GM18907 (cell line): ENCODE measurements around the gene CHMP1A.
"Not testable (repeated sequence)": the region's sequence is repeated elsewhere in the genome, so short reads cannot be mapped to it uniquely, and the experiment has no call there.

Experiments used
- ATAC-seq: cut with Tn5 transposase; IDR thresholded peaks from one replicate; pipeline ENCODE4 v1.9.1; 2021; ENCODE audit warnings: mild to moderate bottlenecking, moderate library complexity; ENCODE audit not compliant: unreplicated experiment

CHMP1A gene

GRCh38 chr16:89661215-89661614 lies 3.7 kb upstream of the CHMP1A start:
- ATAC-seq, result no peak

GRCh38 chr16:89660146-89660545 lies 2.6 kb upstream of the CHMP1A start:
- no peak for ATAC-seq

- no peak for ATAC-seq
These were observed 842 bp upstream of the CHMP1A start for GRCh38 chr16:89658221-89658879.

DNA sequence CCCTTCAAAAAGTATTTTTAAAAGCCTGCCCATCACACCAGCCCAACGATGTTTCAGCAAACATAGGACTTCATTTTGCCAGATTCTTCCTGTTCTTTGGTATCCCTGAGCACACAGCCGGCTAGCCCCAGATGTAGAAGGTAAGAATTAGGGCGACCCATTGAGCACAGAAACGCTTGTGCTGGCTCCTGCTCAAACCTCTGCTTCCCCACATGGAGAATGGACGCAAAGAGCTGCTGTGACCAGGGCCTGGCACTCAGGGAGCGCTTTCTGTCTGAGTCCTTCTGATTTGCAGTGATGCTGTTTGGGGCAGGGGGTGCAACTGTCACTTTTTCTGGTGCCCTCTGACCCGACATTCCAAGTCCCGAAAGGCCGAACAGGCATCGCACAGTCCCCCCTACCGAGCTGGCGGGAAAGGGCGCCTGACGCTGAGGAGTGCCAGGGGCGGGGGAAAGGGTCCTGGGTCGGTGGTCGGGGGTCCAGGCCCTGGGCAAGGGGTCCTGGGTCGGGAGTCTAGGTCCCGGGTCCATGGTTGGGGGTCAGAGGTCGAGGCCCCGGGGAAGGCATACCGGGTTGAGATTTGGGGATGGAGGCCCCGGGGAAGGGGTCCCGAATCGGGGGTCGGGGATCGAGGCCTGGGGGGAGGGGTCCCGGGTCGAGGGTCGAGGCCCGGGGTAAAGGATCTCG lies 930 bp downstream of the CHMP1A start:
- no peak for ATAC-seq

- no peak for ATAC-seq
These were observed 2.4 kb downstream of the CHMP1A start for GRCh38 chr16:89655062-89655643.

DNA sequence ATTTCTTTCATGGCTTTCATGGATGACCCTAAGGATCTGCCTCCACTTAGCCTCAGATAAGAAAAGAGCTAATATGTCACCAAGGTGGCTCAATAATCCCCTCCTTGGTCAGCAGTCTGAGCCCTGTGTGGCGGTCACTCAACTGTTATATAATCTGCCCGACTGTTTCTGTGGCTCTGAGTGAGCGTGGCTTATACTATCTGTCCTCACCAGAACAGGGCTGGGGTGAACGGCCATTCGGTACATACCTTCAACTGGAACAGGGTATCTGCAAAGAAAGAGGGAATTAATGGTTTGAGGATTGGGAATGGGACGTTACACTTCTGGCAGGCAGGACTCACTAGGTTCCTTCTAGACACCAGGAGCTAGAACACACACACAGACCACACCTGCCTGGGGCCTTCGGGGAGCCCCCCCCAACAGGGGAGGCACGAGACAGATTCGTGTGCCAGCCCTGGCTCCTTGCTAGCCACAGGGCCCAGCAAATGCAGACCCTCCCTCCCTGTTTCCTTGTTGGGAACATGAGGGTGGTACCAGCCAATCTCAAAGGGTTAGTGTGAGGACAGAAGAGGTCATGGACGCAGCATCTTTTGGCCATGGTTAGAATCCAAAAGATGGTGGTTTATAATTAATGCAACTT lies 3.7 kb downstream of the CHMP1A start:
- no peak for ATAC-seq

- no peak for ATAC-seq
These were observed 5.9 kb downstream of the CHMP1A start for GRCh38 chr16:89651584-89651983.

DNA sequence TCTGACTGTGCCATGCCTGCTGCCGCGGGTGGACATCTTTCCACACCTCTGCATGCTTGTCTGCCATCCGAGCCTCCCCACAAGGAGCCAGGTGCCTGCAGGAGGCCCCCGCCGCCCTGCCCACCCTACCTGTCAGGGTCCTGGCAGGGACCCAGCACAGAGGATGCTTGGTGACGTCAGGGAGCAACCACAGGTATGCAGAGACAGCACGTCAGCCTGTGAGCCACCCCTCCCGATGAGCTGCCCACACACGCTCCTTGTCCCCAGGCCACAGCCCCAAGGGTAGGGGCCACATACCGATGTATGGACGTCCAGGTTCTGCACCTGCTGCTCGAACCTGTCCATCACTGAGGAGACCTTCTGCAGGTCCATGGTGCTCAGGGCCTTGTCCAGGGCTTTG lies 10.6 kb downstream of the CHMP1A start:
- ATAC-seq, result no peak

DNA sequence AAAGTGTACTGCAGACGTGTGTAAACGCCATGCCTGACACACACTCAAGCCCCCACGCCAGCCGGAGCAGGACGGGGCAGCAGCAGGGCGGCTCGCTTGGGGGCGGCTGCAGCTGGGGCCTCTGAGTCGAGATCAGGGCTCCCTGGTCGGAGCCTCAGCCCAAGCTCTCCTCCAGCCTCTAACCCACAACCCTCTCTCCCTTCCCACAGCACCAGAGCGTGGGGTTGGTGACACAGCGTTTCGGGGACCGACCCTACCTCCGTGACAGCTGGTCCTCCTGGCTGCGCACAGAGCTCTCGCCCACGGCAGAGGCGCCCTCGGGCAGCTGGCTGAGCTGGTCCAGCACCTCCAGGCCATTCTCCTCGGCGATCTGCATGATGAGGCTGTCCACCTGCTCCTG lies 11.2 kb downstream of the CHMP1A start:
- no peak for ATAC-seq

DNA sequence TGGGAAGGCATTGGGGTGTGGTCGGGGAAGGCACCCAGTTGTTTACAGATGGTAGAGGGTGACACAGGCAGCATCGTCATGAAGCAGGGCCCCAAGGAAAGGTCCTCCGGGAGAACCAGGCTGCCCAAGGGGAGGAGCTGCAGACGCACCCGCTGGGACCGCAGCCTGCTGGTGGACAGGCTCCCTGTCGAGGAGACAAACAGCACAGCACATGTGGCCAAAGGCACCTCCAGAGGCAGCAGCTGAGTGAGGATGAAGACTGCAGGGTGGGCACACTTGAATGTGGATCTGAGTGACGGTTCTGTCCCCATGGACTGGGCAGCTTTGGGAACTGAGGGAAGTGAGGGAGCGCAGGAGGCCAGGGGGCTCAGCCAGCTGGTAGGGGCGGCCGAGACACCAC lies 12.4 kb downstream of the CHMP1A start:
- no peak for ATAC-seq

DNA sequence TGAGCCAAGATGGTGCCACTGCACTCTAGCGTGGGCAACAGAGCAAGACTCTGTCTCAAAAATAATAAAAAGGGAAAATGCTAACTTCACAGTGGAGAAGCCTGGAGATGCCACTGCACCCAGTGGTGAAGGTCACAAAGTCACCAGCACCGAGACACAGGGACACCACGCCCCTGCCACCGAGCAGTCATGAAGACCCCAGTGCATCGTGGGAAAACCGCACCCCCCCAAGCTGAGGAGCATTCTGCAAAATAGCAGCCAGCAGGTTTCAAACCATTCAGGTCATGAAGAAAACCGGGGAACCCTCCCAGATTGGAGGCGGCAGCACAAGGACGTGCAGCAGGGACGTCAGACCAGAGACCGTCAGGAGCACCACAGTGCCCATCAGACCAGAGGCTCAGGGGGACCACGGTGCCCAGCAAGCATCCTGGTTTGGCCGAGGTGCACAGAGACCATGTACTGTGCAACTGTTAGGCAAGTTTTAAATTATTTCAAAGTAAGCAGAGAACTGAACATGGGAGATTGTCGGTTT lies 13.7 kb downstream of the CHMP1A start:
- ATAC-seq, result no peak

DNA sequence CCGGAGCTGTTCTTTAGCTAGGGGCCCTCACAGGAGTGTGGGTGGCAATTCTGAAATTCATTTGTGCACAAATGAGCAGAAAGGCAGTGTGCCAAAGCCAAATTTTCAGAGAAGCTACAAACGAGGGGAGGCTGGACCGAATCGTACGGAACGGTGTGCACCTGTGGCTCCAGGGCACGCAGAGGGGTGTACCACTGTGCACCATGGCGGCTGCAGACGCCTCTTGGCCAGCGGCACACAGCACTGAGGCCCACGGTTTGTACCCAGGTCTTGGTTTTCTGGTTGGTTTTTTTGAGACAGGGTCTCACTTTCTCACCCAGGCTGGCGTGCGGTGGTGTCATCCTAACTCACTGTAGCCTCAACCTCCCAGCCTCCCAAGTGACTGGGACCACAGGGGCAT lies 14.9 kb downstream of the CHMP1A start:
- no peak for ATAC-seq

DNA sequence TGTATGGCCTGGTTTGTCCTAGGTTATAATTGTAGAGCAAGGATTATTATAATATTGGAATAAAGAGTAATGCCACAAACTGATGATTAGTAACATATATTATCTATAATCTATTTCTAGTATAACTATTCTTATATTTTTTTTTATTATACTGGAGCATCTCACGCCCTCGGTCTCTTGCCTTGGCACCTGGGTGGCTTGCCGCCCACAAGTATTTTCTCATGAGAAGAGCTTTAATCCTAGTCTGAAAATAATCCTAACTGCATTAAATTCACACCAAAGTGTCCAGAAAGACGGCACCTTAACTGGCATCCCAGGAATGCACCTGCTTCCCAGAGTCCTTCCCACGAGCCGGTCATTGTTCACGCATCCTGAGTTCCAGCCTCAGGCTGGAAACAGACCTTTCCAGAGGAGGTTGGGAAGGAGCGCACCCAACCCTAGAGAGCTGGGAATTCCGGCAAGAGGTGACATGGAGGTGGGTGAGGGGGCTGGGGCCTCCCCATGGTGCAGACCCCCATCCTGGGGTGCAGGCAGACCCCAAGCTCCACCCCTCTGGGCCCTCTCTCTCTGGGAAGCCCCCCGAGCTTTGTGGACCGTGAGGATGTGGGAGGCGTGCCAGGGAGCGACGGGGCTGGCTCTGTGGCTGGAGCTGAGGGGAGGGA lies 15.9 kb downstream of the CHMP1A start:
- no peak for ATAC-seq

- no peak for ATAC-seq
These were observed 18.1 kb downstream of the CHMP1A start for GRCh38 chr16:89639385-89639784.

DNA sequence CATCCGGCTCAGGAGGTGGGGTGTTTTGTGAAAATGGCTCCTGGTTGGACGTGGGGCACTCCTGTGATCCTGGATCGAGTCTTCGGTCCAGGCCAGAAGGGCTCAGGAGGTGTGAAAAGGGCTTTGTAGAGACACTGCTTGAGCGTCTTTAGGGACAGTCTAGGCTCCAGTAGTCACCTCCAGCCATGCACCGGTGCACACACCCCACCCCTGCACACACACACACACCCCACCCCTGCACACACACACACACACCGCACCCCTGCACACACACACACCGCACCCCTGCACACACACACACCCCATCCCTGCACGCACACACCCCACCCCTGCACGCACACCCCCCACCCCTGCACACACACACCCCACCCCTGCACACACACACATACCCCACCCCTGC lies 19.1 kb downstream of the CHMP1A start:
- ATAC-seq, result no peak

DNA sequence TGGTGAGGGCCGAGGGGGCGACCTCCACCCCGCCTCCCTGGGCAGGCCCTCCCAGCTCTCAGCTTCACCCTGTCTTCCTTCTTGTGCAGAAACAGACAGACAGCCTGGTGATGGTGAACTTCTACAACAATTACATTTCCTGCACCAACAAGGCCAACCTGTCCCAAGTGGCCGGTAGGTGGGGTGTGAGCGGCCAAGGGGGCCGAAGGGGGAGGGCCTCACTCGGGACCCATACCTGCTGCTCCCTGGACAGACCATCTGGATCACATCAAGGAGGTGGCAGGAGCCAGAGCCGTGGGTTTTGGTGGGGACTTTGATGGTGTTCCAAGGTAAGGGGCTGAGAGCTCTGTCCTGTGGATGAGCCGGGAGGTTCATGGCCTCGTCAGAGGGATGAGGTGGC lies 20.1 kb downstream of the CHMP1A start:
- ATAC-seq, result no peak

GRCh38 chr16:89636663-89637062 lies 20.8 kb downstream of the CHMP1A start:
- ATAC-seq, result no peak

- ATAC-seq, result not testable (repeated sequence)
These were observed 22.8 kb downstream of the CHMP1A start for GRCh38 chr16:89634463-89635385.

GRCh38 chr16:89633064-89633631 lies 24.4 kb downstream of the CHMP1A start:
- ATAC-seq, result no peak
